Mucosa of descending colon (tissue), 3 donors: ENCODE measurements around the gene RNF19B. TPM values are rescaled to one million over a fixed set of nuclear protein-coding genes. Genes with fewer than 3 reads are reported as not detected.
A peak's percentile ranks its signal among the peaks of the same experiment; 100 is the strongest.

Experiments used
- ATAC-seq: fragments of 200-7000 bp; cut with Tn5 transposase; one replicate; pipeline ENCODE4 v1.9.1; 2020; ENCODE audit warnings: mild to moderate bottlenecking, moderate library complexity
- DNase-seq, 3 donors: peaks; one replicate each; pipeline ENCODE4 v3.0.0-alpha.2; 2020
- H3K36me3 ChIP-seq: fragments of 200-600 bp; one replicate; pipeline ENCODE4 v1.8.0; 2021; ENCODE audit warnings: low read depth, mild to moderate bottlenecking
- H3K4me1 ChIP-seq: fragments of 200-600 bp; one replicate; pipeline ENCODE4 v1.8.0; 2021; ENCODE audit warnings: low read depth, mild to moderate bottlenecking
- H3K4me3 ChIP-seq: fragments of 200-600 bp; one replicate; pipeline ENCODE4 v1.8.0; 2021; ENCODE audit warnings: mild to moderate bottlenecking
- H3K9me3 ChIP-seq: fragments of 200-600 bp; one replicate; pipeline ENCODE4 v1.8.0; 2021; ENCODE audit warnings: mild to moderate bottlenecking
- intact Hi-C, 2 donors: fragments of 100-400 bp; cut with DNase I in 1 of 2; cut with micrococcal nuclease in 1 of 2; formaldehyde crosslinking; loops; one replicate each; pipeline versions ENCODE4 v1.11.0 to v1.11.1; 2022; cut with DNase I, micrococcal nuclease
- total RNA-seq, 3 donors: library from RNA; stranded (reverse); fragmentation: NEBNext Ultra II Directional in 2 of 3; extraction: Animal tissue kit (Norgen Biotek cat#: 25700) in 2 of 3; gene quantifications; one replicate each; pipeline versions ENCODE4 v1.2.1 to v1.2.4, GENCODE V29; 2021 to 2023
- TF ChIP-seq, protein P1 (sequence below): fragments of 200-600 bp; IDR thresholded peaks from one replicate; pipeline ENCODE4 v1.8.0; 2022; ENCODE audit warnings: antibody characterized with exemption, mild to moderate bottlenecking
- donor health status: DM: no; HTN: no; CAD: no; lungs with moderate emphysema.
- donor health status: DM: no; HTN: no; CAD: no.
- donor health status: DM: no; HTN: yes; CAD: no.

The RNF19B gene
- total RNA-seq, 3 donors from 2014 or later, result 51.5 to 74.9 (median 68.0) TPM

DNA sequence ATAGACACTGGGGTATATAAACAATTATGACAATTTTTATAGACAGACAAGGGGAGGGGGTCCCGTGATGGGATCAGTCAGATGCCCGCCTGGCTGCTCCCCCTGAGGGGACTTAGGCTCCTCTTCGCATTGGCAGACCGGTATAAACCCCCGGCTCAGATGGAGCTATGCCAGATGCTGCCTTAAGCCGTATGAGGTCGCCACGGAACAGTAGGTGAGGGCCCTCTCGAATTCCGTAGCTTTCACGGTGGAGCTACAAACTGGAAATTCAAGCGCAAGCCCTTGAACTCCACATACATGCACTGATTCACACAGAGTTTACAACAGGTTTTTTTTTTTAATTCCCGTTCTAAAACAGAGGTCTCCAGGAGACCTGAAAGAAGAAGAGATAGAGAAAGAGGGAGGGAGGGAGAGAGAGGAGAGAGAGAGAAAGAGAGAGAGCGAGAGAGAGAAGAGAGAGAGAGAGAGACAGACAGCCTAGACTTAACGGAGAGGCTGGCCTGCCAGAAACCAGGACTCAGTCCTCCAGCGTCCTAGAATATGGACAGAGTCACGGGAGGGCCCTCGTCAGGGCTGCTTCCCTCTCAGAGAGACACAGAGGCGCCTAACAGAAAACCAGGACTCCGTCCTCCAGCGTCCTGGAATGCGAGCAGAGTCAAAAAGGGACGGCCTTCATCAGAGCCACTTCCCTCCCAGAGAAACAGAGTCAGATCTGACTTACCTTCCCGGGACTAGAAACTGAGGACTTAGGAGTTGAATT lies 39.0 kb downstream of the RNF19B start:
- Histone ChIP-seq H3K9me3 (no peaks in the 10 kb centered on the region), H3K4me1 (peaks cover 14% of the 10 kb centered on the region), H3K36me3 (no peaks in the 10 kb centered on the region), H3K4me3 (no peak overlapping the region)
- ATAC-seq (peak; percentile 77), DNase-seq (peak in 1 of 3 donors; percentile 57)
- TF ChIP-seq, protein P1, sequence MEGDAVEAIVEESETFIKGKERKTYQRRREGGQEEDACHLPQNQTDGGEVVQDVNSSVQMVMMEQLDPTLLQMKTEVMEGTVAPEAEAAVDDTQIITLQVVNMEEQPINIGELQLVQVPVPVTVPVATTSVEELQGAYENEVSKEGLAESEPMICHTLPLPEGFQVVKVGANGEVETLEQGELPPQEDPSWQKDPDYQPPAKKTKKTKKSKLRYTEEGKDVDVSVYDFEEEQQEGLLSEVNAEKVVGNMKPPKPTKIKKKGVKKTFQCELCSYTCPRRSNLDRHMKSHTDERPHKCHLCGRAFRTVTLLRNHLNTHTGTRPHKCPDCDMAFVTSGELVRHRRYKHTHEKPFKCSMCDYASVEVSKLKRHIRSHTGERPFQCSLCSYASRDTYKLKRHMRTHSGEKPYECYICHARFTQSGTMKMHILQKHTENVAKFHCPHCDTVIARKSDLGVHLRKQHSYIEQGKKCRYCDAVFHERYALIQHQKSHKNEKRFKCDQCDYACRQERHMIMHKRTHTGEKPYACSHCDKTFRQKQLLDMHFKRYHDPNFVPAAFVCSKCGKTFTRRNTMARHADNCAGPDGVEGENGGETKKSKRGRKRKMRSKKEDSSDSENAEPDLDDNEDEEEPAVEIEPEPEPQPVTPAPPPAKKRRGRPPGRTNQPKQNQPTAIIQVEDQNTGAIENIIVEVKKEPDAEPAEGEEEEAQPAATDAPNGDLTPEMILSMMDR, result no peak
- intact Hi-C loops, result no loop called here

DNA sequence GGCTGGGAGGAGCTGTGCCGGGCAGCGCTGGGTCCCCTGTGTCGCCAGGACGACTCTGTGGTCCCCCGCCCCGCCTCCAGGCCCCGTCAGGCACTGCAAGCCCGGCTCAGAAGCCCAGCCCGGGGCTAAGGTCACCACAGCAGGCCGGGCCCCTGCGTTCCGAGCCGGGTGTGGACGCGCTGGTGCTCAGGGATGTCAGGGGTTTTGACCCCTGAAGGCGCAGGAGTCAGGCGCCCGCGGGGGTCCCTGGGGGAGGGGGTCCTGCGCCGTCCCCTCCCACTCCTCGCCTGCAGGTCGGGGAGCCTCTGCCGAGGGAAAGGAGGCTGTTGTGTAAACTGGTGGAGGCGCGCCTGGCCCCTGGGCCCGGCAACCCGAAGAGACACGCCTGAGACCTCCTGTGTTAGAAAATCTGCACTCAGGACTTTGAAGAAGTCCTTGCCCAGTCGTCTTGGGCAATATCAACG lies 39.7 kb downstream of the RNF19B start:
- H3K4me1 ChIP-seq, result peaks cover 14% of the 10 kb centered on the region
- peak; percentile 97 for ATAC-seq
- TF ChIP-seq, protein P1, result peak; percentile 30
- no peaks in the 10 kb centered on the region for H3K9me3 ChIP-seq
- no peaks in the 10 kb centered on the region for H3K36me3 ChIP-seq
- H3K4me3 ChIP-seq, result no peak overlapping the region
- intact Hi-C loops, result no loop called here
- peak; percentile 84 to 87 (median 84) for DNase-seq

DNA sequence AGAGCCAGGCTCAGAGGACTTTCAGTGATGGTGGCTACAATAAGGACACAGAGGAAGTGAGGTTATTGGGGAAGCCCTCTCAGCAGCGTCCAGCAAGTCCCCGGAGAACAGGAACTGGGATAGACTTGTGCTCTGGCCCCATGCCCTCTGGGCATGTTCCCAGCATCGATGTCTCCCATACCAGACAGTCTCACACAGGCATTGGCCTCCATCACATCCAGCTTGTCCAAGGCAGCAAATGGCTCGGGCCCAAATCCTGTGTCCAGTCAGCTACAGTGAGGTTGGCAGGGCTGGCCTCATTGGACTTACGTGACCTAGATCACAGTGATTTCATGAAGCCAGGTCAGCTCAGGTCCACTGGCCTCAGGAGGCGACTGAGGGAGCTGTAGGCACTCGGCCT lies 43.8 kb downstream of the RNF19B start:
- TF ChIP-seq, protein P1, result no peak
- DNase-seq, result peak in 1 of 3 donors; percentile 38
- intact Hi-C loops, result no loop called here

DNA sequence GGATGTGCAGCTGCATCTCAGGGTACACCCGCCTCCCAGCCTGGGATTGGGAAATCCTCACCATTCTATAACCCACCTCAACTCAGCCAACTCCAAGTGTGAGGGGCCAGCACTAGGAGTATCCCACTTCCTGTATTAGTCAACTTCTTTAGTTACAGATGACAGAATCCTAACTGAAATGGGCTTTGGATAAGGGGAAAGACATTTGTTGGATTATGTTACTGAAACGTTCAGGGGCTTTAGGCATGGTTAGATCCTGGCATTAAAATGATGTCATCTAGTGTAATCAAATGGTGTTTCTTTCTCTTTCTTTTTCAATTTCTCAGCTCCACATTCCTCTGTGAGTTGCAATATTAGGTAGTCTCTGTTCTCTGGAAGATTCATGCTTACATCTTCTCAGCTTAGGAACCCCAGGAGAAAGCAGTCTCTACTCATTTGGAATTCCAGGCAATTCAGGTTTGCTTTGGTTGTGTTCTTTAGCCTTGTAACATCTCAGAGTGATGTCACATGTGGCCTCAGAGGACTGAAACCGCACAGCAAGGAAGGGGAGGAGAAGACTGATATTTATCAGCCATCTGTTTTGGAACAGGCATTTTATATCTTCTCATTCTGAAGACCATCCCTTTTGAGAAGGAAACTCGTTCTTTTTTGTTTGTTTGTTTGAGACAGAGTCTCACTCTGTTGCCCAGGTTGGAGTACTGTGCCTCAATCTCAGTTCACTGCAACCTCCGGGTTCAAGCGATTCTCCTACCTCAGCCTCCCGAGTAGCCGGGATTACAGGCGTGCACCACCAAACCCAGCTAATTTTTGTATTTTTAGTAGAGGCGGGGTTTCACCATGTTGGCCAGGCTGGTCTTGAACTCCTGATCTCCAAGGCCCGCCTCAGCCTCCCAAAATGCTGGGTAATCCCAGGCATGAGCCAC lies 44.5 kb downstream of the RNF19B start:
- intact Hi-C loops, result no loop called here
- DNase-seq, result peak in 1 of 3 donors; percentile 23

More for the DNA sequence above, 43.8 kb downstream of the RNF19B start:
- no peak for ATAC-seq
- Histone ChIP-seq H3K4me3 (no peak overlapping the region), H3K4me1 (peaks cover 37% of the 10 kb centered on the region), H3K9me3 (no peaks in the 10 kb centered on the region), H3K36me3 (no peaks in the 10 kb centered on the region)

DNA sequence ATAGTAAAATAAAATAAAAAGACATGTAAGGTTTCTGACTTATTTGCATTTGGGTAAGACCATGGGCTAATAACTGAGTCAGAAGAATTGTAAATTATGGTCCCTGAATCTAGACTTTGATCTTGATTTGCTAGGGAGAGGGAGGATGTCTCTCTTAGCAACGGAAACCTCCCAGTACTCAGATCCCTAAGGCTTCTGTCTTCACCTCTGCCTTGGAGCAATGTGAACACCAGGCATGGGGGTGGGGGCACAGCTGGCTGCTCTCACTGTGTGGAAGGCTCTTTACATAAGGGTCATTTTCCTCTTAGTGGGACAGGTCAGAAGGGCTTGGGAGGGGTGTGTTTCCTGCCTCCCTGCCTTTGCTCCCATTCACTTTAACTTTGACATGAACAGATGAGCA lies 46.4 kb downstream of the RNF19B start:
- H3K4me1 ChIP-seq, result peaks cover 24% of the 10 kb centered on the region
- TF ChIP-seq, protein P1, result no peak
- DNase-seq (peak in 1 of 3 donors; percentile 29), ATAC-seq (peak; percentile 74)
- H3K4me3 ChIP-seq, result no peak overlapping the region
- intact Hi-C loops, result no loop called here
- no peaks in the 10 kb centered on the region for H3K9me3 ChIP-seq
- no peaks in the 10 kb centered on the region for H3K36me3 ChIP-seq

More for the DNA sequence above, 44.5 kb downstream of the RNF19B start:
- Histone ChIP-seq H3K4me3 (no peak overlapping the region), H3K4me1 (peaks cover 30% of the 10 kb centered on the region), H3K36me3 (no peaks in the 10 kb centered on the region), H3K9me3 (no peaks in the 10 kb centered on the region)
- TF ChIP-seq, protein P1, result no peak
- no peak for ATAC-seq
